Ishikawa (cell line): ENCODE data around the gene ZFAND3.

ENCODE experiments used
- CEBPB ChIP-seq: IDR thresholded peaks from 2 replicates; pipeline ENCODE4 v1.6.1; 2012
- CREB1 ChIP-seq: IDR thresholded peaks from 2 replicates; pipeline ENCODE4 v1.6.1; 2012; ENCODE audit warnings: low read depth
- EGR1 ChIP-seq: IDR thresholded peaks from 2 replicates; pipeline ENCODE4 v1.6.1; 2012
- EP300 ChIP-seq: IDR thresholded peaks from 2 replicates; pipeline ENCODE4 v1.6.1; 2012; ENCODE audit warnings: borderline replicate concordance
- FOXM1 ChIP-seq: IDR thresholded peaks from 2 replicates; pipeline ENCODE4 v1.6.1; 2012; ENCODE audit warnings: low read depth, borderline replicate concordance
- MAX ChIP-seq: IDR thresholded peaks from 2 replicates; pipeline ENCODE4 v1.6.1; 2012
- NFIC ChIP-seq: IDR thresholded peaks from 2 replicates; pipeline ENCODE4 v1.6.1; 2012
- RAD21 ChIP-seq: IDR thresholded peaks from 2 replicates; pipeline ENCODE4 v1.6.1; 2012; ENCODE audit warnings: low read depth
- TEAD4 ChIP-seq: IDR thresholded peaks from 2 replicates; pipeline ENCODE4 v1.6.1; 2012
- YY1 ChIP-seq: IDR thresholded peaks from 2 replicates; pipeline ENCODE4 v1.6.1; 2012; ENCODE audit warnings: low read depth
- TF ChIP-seq, protein P1 (sequence below): IDR thresholded peaks from 2 replicates; pipeline ENCODE4 v1.6.1; 2012; ENCODE audit warnings: low read depth, mild to moderate bottlenecking

- no peak for TF ChIP-seq CREB1
- TF ChIP-seq TEAD4: no peak
- TF ChIP-seq FOXM1: no peak
- no peak for TF ChIP-seq EP300
- TF ChIP-seq NFIC: no peak
- no peak for TF ChIP-seq YY1
- TF ChIP-seq, protein P1, sequence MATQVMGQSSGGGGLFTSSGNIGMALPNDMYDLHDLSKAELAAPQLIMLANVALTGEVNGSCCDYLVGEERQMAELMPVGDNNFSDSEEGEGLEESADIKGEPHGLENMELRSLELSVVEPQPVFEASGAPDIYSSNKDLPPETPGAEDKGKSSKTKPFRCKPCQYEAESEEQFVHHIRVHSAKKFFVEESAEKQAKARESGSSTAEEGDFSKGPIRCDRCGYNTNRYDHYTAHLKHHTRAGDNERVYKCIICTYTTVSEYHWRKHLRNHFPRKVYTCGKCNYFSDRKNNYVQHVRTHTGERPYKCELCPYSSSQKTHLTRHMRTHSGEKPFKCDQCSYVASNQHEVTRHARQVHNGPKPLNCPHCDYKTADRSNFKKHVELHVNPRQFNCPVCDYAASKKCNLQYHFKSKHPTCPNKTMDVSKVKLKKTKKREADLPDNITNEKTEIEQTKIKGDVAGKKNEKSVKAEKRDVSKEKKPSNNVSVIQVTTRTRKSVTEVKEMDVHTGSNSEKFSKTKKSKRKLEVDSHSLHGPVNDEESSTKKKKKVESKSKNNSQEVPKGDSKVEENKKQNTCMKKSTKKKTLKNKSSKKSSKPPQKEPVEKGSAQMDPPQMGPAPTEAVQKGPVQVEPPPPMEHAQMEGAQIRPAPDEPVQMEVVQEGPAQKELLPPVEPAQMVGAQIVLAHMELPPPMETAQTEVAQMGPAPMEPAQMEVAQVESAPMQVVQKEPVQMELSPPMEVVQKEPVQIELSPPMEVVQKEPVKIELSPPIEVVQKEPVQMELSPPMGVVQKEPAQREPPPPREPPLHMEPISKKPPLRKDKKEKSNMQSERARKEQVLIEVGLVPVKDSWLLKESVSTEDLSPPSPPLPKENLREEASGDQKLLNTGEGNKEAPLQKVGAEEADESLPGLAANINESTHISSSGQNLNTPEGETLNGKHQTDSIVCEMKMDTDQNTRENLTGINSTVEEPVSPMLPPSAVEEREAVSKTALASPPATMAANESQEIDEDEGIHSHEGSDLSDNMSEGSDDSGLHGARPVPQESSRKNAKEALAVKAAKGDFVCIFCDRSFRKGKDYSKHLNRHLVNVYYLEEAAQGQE: no peak
- TF ChIP-seq EGR1: no peak
- no peak for TF ChIP-seq CEBPB
- no peak for TF ChIP-seq RAD21
- no peak for TF ChIP-seq MAX
These were observed 266.8 kb downstream of the ZFAND3 start for GRCh38 chr6:38086346-38086745.
